Endothelial cell of umbilical vein (primary cell): ENCODE data around the gene RAD52.

Source experiments
- CTCF ChIP-seq, 2 donors: IDR thresholded peaks; 1 replicate in 1 of 2; 2 replicates in 1 of 2; pipeline ENCODE4 v1.5.1; 2011; ENCODE audit warnings: low read length in 2 of 2, mild to moderate bottlenecking in 2 of 2, moderate library complexity in 2 of 2, control low read depth in 1 of 2, inconsistent platforms in 1 of 2, low read depth in 1 of 2; ENCODE audit not compliant: insufficient read depth in 1 of 2; ENCODE audit errors: extremely low read depth in 1 of 2
- EZH2 ChIP-seq: IDR thresholded peaks from 2 replicates; pipeline ENCODE4 v1.6.1; 2012; ENCODE audit warnings: borderline replicate concordance, low read depth, mild to moderate bottlenecking, moderate library complexity, low read length, inconsistent platforms; ENCODE audit not compliant: severe bottlenecking
- FOS ChIP-seq: IDR thresholded peaks from 2 replicates; pipeline ENCODE4 v1.6.1; 2011; ENCODE audit warnings: mild to moderate bottlenecking, low read length, moderate library complexity, borderline replicate concordance; ENCODE audit not compliant: insufficient read depth
- GATA2 ChIP-seq: IDR thresholded peaks from 2 replicates; pipeline ENCODE4 v1.7.0; 2011; ENCODE audit warnings: low read depth, mild to moderate bottlenecking, moderate library complexity, mixed read lengths, low read length; ENCODE audit not compliant: insufficient read length, insufficient read depth
- JUN ChIP-seq: IDR thresholded peaks from 2 replicates; pipeline ENCODE4 v1.6.1; 2011; ENCODE audit warnings: borderline replicate concordance, low read depth; ENCODE audit not compliant: insufficient read length, insufficient read depth
- MAX ChIP-seq: IDR thresholded peaks from 2 replicates; pipeline ENCODE4 v1.6.1; 2011; ENCODE audit not compliant: insufficient read depth, insufficient read length
- MYC ChIP-seq: IDR thresholded peaks from one replicate; pipeline ENCODE4 v1.6.1; 2011; ENCODE audit warnings: mild to moderate bottlenecking, low read depth, low read length
- POLR2A ChIP-seq: IDR thresholded peaks from 2 replicates; pipeline ENCODE4 v1.6.1; 2012; ENCODE audit warnings: low read depth, mild to moderate bottlenecking, control low read depth, low read length
- POLR2AphosphoS5 ChIP-seq: IDR thresholded peaks from 2 replicates; pipeline ENCODE4 v1.6.1; 2012; ENCODE audit warnings: low read depth, mild to moderate bottlenecking, control low read depth, low read length, moderate library complexity; ENCODE audit not compliant: insufficient read depth

- TF ChIP-seq CTCF (IDR thresholded peaks at IDR 0.05; ENCODE audit: extremely low read depth in 1 of 2, insufficient read depth in 1 of 2, low read depth in 1 of 2, low read length in 2 of 2) (no peak), POLR2AphosphoS5 (no peak), POLR2A (no peak), EZH2 (no peak), MYC (no peak), GATA2 (no peak), MAX (no peak), JUN (no peak), FOS (no peak)
Observed at GRCh38 chr12:905261-906031, 44.0 kb downstream of the RAD52 start.
